ENCODE measurements around the gene BTBD1.

The BTBD1 gene

DNA sequence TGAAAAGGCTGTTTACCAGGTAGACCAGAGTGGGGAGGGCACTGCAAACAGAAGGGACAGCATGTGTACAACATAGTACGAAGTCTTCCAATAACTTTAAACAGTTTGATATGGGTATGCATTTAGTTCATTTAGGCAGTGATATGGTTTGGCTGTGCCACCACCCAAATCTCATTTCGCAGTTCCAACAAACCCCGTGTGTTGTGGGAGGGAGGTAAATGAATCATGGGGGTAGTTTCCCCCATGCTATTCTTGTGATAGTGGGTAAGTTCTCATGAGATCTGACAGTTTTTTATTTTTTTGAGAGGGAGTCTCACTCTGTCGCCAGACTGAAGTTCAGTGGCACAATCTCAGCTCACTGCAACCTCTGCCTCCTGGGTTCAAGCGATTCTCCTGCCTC lies 88.6 kb downstream of the BTBD1 start:
- H3K4me3 Mint-ChIP-seq, result no peak overlapping the region

GRCh38 chr15:82977076-82977475 lies 90.0 kb downstream of the BTBD1 start:
- no peak for DNase-seq
- Mint-ChIP-seq H3K4me1 (no peaks in the 10 kb centered on the region), H3K9me3 (no peaks in the 10 kb centered on the region), H3K4me3 (no peak overlapping the region), H3K27ac (no peak overlapping the region), H3K36me3 (no peaks in the 10 kb centered on the region), H3K27me3 (no peaks in the 10 kb centered on the region)
- CTCF ChIA-PET, result interaction anchor here (1.5 kb wide), 1 partner anchor 8 kb away, joined by 3 read pairs; no protein-coding TSS in a partner anchor

More for the DNA sequence above, 88.6 kb downstream of the BTBD1 start:
- no peaks in the 10 kb centered on the region for H3K9me3 Mint-ChIP-seq
- CTCF ChIA-PET, result interaction anchor here (1.5 kb wide), 1 partner anchor 10 kb away, joined by 3 read pairs; no protein-coding TSS in a partner anchor
- no peaks in the 10 kb centered on the region for H3K27me3 Mint-ChIP-seq
- peaks cover 3% of the 10 kb centered on the region for H3K36me3 Mint-ChIP-seq
- no peak overlapping the region for H3K27ac Mint-ChIP-seq
- no peak for DNase-seq
- H3K4me1 Mint-ChIP-seq, result no peaks in the 10 kb centered on the region

DNA sequence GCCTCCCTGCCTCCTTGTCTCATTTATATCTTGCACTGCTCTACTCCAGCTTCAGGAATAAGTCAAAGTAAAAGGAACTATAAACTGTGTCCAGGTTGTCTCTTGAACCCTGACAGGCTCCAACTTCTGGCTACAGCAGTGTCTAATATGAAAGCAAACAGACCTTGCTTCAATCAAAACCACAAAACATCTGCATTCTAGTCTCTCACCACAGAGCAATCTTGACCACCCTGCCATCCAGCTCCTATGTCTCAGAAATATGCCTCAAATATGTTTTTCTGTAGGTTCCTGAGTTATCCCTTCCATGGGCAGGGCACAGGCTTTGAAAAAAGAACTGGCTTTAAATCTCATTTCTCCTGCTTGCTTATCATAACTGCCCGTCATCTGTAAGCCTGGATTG lies 94.1 kb downstream of the BTBD1 start:
- no peak overlapping the region for H3K27ac Mint-ChIP-seq
- no peaks in the 10 kb centered on the region for H3K36me3 Mint-ChIP-seq
- CTCF ChIA-PET, result no interaction called here
- peaks cover 2% of the 10 kb centered on the region for H3K4me1 Mint-ChIP-seq
- DNase-seq, result no peak
- no peak overlapping the region for H3K4me3 Mint-ChIP-seq
- H3K27me3 Mint-ChIP-seq, result peaks cover 5% of the 10 kb centered on the region
- H3K9me3 Mint-ChIP-seq, result no peaks in the 10 kb centered on the region

GRCh38 chr15:82971218-82971984 lies 95.7 kb downstream of the BTBD1 start:
- H3K27ac Mint-ChIP-seq, result no peak overlapping the region
- CTCF ChIA-PET, result no interaction called here
- peaks cover 5% of the 10 kb centered on the region for H3K27me3 Mint-ChIP-seq
- H3K36me3 Mint-ChIP-seq, result no peaks in the 10 kb centered on the region
- H3K9me3 Mint-ChIP-seq, result no peaks in the 10 kb centered on the region
- no peak for DNase-seq
- peaks cover 13% of the 10 kb centered on the region for H3K4me1 Mint-ChIP-seq
- no peak overlapping the region for H3K4me3 Mint-ChIP-seq

- CTCF ChIA-PET, result no interaction called here
- no peaks in the 10 kb centered on the region for H3K36me3 Mint-ChIP-seq
- H3K4me3 Mint-ChIP-seq, result no peak overlapping the region
- DNase-seq, result no peak
- peaks cover 20% of the 10 kb centered on the region for H3K4me1 Mint-ChIP-seq
- no peaks in the 10 kb centered on the region for H3K9me3 Mint-ChIP-seq
- no peak overlapping the region for H3K27ac Mint-ChIP-seq
- H3K27me3 Mint-ChIP-seq, result peaks cover 5% of the 10 kb centered on the region
Observed at GRCh38 chr15:82970696-82971095, 96.4 kb downstream of the BTBD1 start.

GRCh38 chr15:82970078-82970686 lies 96.9 kb downstream of the BTBD1 start:
- peaks cover 5% of the 10 kb centered on the region for H3K27me3 Mint-ChIP-seq
- no peak overlapping the region for H3K27ac Mint-ChIP-seq
- DNase-seq, result no peak
- no peak overlapping the region for H3K4me3 Mint-ChIP-seq
- peaks cover 20% of the 10 kb centered on the region for H3K4me1 Mint-ChIP-seq
- H3K36me3 Mint-ChIP-seq, result no peaks in the 10 kb centered on the region
- CTCF ChIA-PET, result no interaction called here
- no peaks in the 10 kb centered on the region for H3K9me3 Mint-ChIP-seq

GRCh38 chr15:82969353-82969752 lies 97.7 kb downstream of the BTBD1 start:
- Mint-ChIP-seq H3K36me3 (no peaks in the 10 kb centered on the region), H3K27ac (no peak overlapping the region), H3K27me3 (peaks cover 5% of the 10 kb centered on the region), H3K4me1 (peaks cover 20% of the 10 kb centered on the region), H3K9me3 (no peaks in the 10 kb centered on the region), H3K4me3 (no peak overlapping the region)
- CTCF ChIA-PET, result interaction anchor here (1.0 to 1.1 kb wide), 2 partner anchors 31 to 120 kb away, joined by 3 to 4 read pairs; no protein-coding TSS in a partner anchor
- no peak for DNase-seq

GRCh38 chr15:82968066-82968465 lies 99.0 kb downstream of the BTBD1 start:
- DNase-seq, result no peak
- H3K27me3 Mint-ChIP-seq, result peaks cover 13% of the 10 kb centered on the region
- H3K4me3 Mint-ChIP-seq, result no peak overlapping the region
- H3K27ac Mint-ChIP-seq, result no peak overlapping the region
- H3K4me1 Mint-ChIP-seq, result peaks cover 20% of the 10 kb centered on the region
- no peaks in the 10 kb centered on the region for H3K9me3 Mint-ChIP-seq
- no peaks in the 10 kb centered on the region for H3K36me3 Mint-ChIP-seq
- CTCF ChIA-PET, result interaction anchor here (1.1 to 1.3 kb wide), 3 partner anchors 32 to 118 kb away, joined by 3 to 4 read pairs (median 4); no protein-coding TSS in a partner anchor

- no peaks in the 10 kb centered on the region for H3K36me3 Mint-ChIP-seq
- H3K27ac Mint-ChIP-seq, result peak overlapping the region; percentile 73
- no peak overlapping the region for H3K4me3 Mint-ChIP-seq
- CTCF ChIA-PET, result interaction anchor here (1.2 kb wide), 1 partner anchor 34 kb away, joined by 4 read pairs; no protein-coding TSS in a partner anchor
- peak; percentile 47 for DNase-seq
- peaks cover 20% of the 10 kb centered on the region for H3K4me1 Mint-ChIP-seq
- H3K27me3 Mint-ChIP-seq, result peaks cover 16% of the 10 kb centered on the region
- H3K9me3 Mint-ChIP-seq, result no peaks in the 10 kb centered on the region
Observed at GRCh38 chr15:82966671-82967071, 100.4 kb downstream of the BTBD1 start.
